Effector CD4-positive, alpha-beta T cell (primary cell): ENCODE measurements around the gene RBM22.

Experiments
- DNase-seq: peaks from one replicate; pipeline ENCODE4 v3.0.0-alpha.2; 2020

RBM22 gene

GRCh38 chr5:150651924-150652671 lies 48.8 kb downstream of the RBM22 start:
- DNase-seq = no peak

- no peak for DNase-seq
These were observed 49.5 kb downstream of the RBM22 start for GRCh38 chr5:150651382-150651781.

GRCh38 chr5:150650021-150651006 lies 50.5 kb downstream of the RBM22 start:
- DNase-seq = no peak

- DNase-seq = no peak
These were observed 51.5 kb downstream of the RBM22 start for GRCh38 chr5:150649108-150650020.

GRCh38 chr5:150648294-150649107 lies 52.4 kb downstream of the RBM22 start:
- no peak for DNase-seq

GRCh38 chr5:150647275-150648251 lies 53.3 kb downstream of the RBM22 start:
- DNase-seq = no peak

GRCh38 chr5:150645070-150645700 lies 55.7 kb downstream of the RBM22 start:
- no peak for DNase-seq

GRCh38 chr5:150644514-150644913 lies 56.3 kb downstream of the RBM22 start:
- no peak for DNase-seq

- DNase-seq = no peak
These were observed 56.8 kb downstream of the RBM22 start for GRCh38 chr5:150644058-150644457.

GRCh38 chr5:150642991-150643710 lies 57.7 kb downstream of the RBM22 start:
- no peak for DNase-seq

GRCh38 chr5:150642567-150642927 lies 58.3 kb downstream of the RBM22 start:
- no peak for DNase-seq

- no peak for DNase-seq
These were observed 58.9 kb downstream of the RBM22 start for GRCh38 chr5:150641824-150642566.

- no peak for DNase-seq
These were observed 59.8 kb downstream of the RBM22 start for GRCh38 chr5:150641006-150641570.
